Measurements from ENCODE around the gene MEIS3.

GRCh38 chr19:47390533-47391488 lies 28.5 kb downstream of the MEIS3 start:
- TF ChIP-seq SIN3A (IDR thresholded peaks at IDR 0.05; ENCODE audit: borderline replicate concordance, low read depth, low read length) (no peak), POLR2AphosphoS5 (IDR thresholded peaks at IDR 0.05; ENCODE audit: low read depth, low read length) (no peak), YY1 (IDR thresholded peaks at IDR 0.05; ENCODE audit: low read depth) (no peak), TAF1 (IDR thresholded peaks at IDR 0.05; ENCODE audit: borderline replicate concordance, low read depth, low read length) (no peak), RCOR1 (IDR thresholded peaks at IDR 0.05; ENCODE audit: low read length) (no peak), NRF1 (IDR thresholded peaks at IDR 0.05; ENCODE audit: low read depth, low read length) (no peak), GATA2 (CRISPR knock-in tag; IDR thresholded peaks at IDR 0.05) (no peak)
- TF ChIP-seq, protein P1, sequence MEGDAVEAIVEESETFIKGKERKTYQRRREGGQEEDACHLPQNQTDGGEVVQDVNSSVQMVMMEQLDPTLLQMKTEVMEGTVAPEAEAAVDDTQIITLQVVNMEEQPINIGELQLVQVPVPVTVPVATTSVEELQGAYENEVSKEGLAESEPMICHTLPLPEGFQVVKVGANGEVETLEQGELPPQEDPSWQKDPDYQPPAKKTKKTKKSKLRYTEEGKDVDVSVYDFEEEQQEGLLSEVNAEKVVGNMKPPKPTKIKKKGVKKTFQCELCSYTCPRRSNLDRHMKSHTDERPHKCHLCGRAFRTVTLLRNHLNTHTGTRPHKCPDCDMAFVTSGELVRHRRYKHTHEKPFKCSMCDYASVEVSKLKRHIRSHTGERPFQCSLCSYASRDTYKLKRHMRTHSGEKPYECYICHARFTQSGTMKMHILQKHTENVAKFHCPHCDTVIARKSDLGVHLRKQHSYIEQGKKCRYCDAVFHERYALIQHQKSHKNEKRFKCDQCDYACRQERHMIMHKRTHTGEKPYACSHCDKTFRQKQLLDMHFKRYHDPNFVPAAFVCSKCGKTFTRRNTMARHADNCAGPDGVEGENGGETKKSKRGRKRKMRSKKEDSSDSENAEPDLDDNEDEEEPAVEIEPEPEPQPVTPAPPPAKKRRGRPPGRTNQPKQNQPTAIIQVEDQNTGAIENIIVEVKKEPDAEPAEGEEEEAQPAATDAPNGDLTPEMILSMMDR (IDR thresholded peaks at IDR 0.05), result no peak

All from SK-N-SH (cell line).